Epidermal melanocyte (primary cell): ENCODE measurements around the gene AGTR2.
"Not testable (repeated sequence)": the region's sequence is repeated elsewhere in the genome, so short reads cannot be mapped to it uniquely, and the experiment has no call there.

Source experiments
- DNase-seq: peaks from one replicate; pipeline ENCODE4 v3.0.0; 2011; ENCODE audit warnings: low spot score; ENCODE audit not compliant: insufficient read length

The AGTR2 gene, protein sequence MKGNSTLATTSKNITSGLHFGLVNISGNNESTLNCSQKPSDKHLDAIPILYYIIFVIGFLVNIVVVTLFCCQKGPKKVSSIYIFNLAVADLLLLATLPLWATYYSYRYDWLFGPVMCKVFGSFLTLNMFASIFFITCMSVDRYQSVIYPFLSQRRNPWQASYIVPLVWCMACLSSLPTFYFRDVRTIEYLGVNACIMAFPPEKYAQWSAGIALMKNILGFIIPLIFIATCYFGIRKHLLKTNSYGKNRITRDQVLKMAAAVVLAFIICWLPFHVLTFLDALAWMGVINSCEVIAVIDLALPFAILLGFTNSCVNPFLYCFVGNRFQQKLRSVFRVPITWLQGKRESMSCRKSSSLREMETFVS

DNA sequence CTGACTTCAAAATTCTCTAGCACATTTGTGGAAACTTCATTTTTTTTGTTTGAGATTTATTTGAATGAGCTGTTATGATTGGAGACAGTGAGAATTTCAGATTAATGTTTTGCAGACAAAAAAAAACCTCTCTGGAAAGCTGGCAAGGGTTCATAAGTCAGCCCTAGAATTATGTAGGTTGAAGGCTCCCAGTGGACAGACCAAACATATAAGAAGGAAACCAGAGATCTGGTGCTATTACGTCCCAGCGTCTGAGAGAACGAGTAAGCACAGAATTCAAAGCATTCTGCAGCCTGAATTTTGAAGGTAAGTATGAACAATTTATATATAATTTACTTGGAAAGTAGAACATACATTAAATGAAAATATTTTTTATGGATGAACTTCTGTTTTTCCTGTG is at the start of gene AGTR2:
TSS of gene AGTR2 (plus strand) at position 234 of the 400 bp plus-strand sequence. CDS start 1,537 bp downstream, outside the sequence.
- DNase-seq = no peak

DNA sequence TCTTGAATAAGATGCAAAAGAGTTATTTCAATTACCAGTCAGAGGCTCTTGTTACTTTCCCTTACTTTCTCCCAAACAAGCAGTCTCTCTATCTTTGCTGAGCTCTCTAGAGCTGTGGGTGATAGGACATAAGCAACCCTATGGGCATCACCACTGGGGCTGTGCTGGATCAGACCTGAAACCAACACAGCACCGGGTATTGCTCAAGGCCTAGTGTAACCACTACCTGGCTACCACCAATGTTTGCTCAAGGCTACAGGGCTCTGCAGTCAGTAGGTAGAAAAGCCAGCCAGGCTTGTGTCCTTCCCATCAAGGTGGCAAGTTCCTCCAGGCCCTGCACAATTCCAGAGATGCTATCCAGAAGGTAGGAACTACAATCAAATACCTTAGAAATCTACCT is 35.3 kb upstream of the AGTR2 start:
- no peak for DNase-seq

DNA sequence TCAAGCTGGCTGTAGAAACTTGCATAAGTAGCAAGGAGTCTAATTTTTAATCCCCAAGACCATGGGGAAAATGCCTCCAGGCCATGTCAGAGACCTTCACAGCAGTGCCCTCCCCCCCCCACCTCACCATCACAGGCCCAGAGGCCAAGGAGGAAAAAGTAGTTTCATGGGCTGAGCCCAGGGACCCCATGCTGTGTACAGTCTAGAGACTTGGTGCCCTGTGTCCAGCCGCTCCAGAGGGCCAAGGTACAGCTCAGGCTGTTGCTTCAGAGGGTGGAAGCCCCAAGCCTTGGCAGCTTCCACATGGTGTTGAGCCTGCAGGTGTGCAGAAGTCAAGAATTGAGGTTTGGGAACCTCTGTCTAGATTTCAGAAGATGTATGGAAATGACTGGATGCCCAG is 29.3 kb upstream of the AGTR2 start:
- DNase-seq = not testable (repeated sequence)

DNA sequence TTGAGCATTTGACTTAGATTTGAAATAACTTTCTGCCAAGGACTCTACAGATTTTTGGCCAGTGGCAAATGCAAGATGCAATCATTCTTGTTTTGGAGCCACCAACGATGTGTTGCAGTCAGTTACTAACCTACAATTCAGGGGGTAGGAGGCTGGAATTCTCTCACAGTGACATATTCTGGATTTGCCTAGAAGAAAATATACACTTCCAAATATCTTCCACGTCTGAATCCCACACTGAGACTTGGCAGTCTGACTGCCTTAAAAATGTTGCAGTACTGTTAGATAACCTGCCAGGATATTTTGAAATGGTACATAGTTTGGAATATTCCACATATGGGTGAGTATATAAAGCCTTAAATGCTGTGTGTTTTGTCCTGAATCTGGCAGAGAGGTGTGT is 27.6 kb upstream of the AGTR2 start:
- DNase-seq = no peak

DNA sequence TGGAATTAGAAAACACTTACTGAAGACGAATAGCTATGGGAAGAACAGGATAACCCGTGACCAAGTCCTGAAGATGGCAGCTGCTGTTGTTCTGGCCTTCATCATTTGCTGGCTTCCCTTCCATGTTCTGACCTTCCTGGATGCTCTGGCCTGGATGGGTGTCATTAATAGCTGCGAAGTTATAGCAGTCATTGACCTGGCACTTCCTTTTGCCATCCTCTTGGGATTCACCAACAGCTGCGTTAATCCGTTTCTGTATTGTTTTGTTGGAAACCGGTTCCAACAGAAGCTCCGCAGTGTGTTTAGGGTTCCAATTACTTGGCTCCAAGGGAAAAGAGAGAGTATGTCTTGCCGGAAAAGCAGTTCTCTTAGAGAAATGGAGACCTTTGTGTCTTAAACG is 2.4 kb downstream of the AGTR2 start:
- no peak for DNase-seq

DNA sequence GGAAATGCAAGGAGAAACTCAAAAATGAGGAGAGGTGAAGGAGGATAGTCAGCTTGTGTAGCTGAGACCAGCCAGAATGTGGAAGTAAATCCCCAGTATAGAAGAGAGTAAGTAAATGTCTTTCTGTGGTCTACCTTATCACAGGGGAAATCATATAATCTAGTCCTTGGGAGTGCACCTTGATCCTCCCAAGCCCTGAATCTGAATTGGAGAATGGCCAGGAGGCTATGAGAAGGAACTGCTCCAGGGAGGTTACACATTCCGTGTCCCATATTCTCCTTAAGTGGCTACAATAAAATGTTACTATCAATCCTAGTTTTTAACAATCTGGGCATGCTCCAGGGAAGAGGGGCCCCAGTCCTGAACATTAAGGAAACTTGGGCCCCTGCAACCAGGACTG is 10.8 kb downstream of the AGTR2 start:
- DNase-seq = no peak

DNA sequence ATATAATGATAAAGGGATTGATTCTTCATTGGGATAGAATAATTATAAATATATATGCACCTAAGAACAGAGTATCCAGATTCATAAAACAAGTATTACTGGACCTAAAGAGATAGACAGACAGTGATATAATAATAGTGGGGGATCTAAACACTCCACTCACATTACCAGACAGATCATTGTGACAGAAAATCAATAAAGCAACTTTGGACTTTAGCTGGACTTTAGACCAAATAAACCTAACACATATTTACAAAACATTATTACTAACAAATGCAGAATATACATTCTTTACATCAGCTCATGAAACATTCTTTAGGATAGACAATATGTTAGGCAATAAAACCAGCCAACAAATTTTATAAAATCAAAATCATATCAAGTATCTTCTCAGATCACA is 14.6 kb downstream of the AGTR2 start:
- no peak for DNase-seq

DNA sequence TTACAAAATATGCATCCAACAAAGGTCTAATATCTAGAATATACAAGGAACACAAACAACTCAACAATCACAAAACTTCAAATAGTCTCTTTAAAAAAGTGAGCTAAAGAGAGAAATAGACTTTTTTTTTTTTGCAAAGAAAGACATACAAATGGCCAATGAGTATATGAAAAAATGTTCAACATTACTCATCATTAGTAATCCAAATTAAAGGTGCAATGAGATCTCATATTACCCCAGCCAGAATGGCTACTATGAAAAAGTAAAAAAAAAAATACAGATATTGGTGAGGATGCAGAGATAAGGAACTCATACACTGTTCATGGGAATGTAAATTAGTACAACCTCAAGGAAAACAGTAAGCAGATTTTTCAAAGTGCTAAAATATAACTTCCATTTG is 24.1 kb downstream of the AGTR2 start:
- DNase-seq = no peak

DNA sequence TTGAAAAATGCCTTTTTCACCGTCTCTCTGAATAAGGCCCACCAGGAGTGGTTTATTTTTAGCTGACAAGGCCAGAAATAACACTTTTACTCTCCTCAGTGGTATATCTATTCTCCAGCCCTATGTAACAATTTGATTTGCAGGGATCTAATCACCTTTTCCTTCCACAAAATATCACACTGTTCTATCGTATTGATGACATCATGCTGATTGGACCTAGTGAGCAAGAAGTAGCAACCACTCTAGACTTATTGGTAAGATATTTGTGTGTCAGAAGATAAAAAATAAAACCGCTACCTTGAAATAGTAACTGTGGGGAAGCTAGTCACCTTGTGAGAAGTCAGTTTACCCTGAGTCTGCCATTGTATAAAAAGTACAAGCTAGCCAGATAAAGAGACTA is 27.7 kb downstream of the AGTR2 start:
- no peak for DNase-seq

DNA sequence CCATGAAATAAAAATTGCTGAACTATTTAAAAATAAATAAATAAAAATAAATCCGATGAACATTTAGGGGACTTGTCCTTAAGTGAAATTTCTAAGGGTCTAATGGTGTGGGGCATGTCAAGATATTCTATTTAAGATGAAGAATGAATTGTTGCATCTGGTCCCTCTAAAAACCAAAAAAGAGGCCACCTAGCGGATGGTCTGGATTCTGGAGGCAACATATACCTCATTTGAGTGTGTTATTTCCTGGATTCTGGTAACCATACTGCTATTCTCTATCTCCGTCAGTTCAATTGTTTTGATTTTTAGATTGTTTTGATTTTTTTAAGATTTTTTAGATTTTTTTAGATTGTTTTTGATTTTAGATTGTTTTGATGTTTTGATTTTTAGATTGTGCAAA is 28.3 kb downstream of the AGTR2 start:
- DNase-seq = no peak

DNA sequence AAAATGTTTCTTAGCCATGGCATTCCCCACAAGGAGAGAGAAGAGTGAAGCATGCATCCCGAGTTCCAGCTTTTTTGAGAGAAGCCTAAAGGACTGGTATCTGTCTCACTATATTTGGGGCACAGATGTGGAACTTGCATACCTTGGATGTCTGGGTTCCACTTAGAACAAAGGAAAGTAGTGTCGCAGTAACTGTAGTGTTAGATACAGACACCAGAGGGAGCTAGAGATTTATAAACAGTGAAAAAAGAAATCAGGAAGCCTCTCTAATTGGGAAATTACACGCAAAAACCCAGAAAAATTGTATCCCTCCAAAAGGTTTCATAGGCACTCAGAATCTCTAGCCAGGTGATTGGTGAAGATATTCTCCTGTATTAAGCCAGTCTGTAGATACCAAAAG is 34.4 kb downstream of the AGTR2 start:
- no peak for DNase-seq

DNA sequence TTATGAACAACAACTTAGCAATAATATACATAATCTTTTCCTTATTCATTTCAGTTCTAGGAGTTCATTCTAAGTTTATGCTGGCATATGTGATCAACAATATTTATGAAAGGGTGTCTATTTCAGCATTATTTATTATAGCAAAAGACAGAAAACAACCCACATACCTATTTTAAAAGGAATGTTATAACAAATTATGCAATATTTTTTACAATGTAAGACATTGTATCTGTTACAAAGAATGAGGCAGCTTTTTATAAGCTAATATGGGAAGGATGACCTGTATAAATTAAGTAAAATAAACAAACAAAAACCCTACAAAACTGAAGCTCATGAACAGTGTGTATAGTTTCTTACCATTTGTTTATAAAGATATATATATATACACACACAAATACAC is 42.7 kb downstream of the AGTR2 start:
- no peak for DNase-seq

DNA sequence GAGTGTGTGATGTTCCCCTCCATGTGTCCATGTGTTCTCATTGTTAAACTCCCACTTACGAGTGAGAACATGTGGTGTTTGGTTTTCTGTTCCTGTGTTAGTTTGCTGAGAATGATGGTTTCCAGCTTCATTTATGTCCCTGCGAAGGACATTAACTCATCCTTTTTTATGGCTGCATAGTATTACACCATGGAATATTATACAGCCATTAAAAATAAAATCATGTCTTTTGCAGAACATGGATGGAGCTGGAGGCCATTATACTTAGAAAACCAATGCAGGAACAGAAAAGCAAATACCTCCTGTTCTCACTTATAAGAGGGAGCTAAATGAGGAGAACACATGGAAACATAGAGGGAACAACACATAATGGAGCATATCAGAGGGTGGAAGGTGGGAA is 46.5 kb downstream of the AGTR2 start:
- DNase-seq = not testable (repeated sequence)
